Transverse colon (tissue), 4 donors: ENCODE measurements around the gene RAD54L. TPM values are rescaled to one million over a fixed set of nuclear protein-coding genes. Genes with fewer than 3 reads are reported as not detected.

Experiments
- DNase-seq: peaks from one replicate; pipeline ENCODE4 v3.0.0-alpha.2; 2019
- H3K27ac ChIP-seq, 4 donors: fragments of 200-600 bp; sonication (generic); 2 replicates each; pipeline ENCODE4 v1.5.1; 2016 to 2018; ENCODE audit warnings: inconsistent platforms in 4 of 4
- H3K27me3 ChIP-seq: fragments of 200-600 bp; sonication (generic); 2 replicates; pipeline ENCODE4 v1.5.1; 2017; ENCODE audit warnings: inconsistent platforms
- H3K36me3 ChIP-seq, 4 donors: fragments of 200-600 bp; sonication (generic); 2 replicates each; pipeline ENCODE4 v1.5.1; 2017 to 2019; ENCODE audit warnings: inconsistent platforms in 4 of 4
- H3K4me1 ChIP-seq, 4 donors: fragments of 200-600 bp; sonication (generic); 2 replicates each; pipeline ENCODE4 v1.5.1; 2017 to 2020; ENCODE audit warnings: inconsistent platforms in 4 of 4
- H3K4me3 ChIP-seq, 4 donors: fragments of 200-600 bp; sonication (generic); 1 replicate in 1 of 4; 2 replicates in 3 of 4; pipeline versions ENCODE4 v1.5.1 to v1.6.1; 2017 to 2019; ENCODE audit warnings: inconsistent platforms in 4 of 4
- H3K9me3 ChIP-seq, 2 donors: fragments of 200-600 bp; sonication (generic); 2 replicates each; pipeline ENCODE4 v1.5.1; 2017 to 2019; ENCODE audit warnings: inconsistent platforms in 2 of 2
- CTCF ChIP-seq, 5 experiments: fragments of 200-600 bp in 3 of 5; fragments of 450-650 bp in 2 of 5; sonication (generic) in 3 of 5; IDR thresholded peaks; 1 replicate in 2 of 5; 2 replicates in 3 of 5; pipeline ENCODE4 v1.5.1; 2016 to 2017; ENCODE audit warnings: antibody characterized with exemption in 5 of 5, inconsistent platforms in 3 of 5, mild to moderate bottlenecking in 2 of 5, moderate library complexity in 1 of 5
- EP300 ChIP-seq: sonication (generic); formaldehyde crosslinking; IDR thresholded peaks from one replicate; pipeline ENCODE4 v1.6.1; 2017; ENCODE audit warnings: antibody characterized with exemption, low read depth
- POLR2A ChIP-seq: fragments of 450-650 bp; IDR thresholded peaks from one replicate; pipeline ENCODE4 v1.6.1; 2016; ENCODE audit warnings: antibody characterized with exemption, mild to moderate bottlenecking, moderate library complexity
- POLR2AphosphoS5 ChIP-seq, 3 donors: sonication (generic); formaldehyde crosslinking; IDR thresholded peaks; one replicate each; pipeline ENCODE4 v1.6.1; 2016; ENCODE audit warnings: antibody characterized with exemption in 3 of 3
- WGBS, 2 donors: methylation state at CpG; one replicate each; pipeline ENCODE4 v1.1.5; 2018; ENCODE audit warnings: low coverage in 1 of 2; 5-methylcytosine and 5-hydroxymethylcytosine counted together
- in situ Hi-C, 4 donors: fragments of 200-750 bp; cut with MboI; loops; one replicate each; pipeline versions ENCODE4 v1.15.0 to v1.15.1; 2017; ENCODE audit warnings: low sequenced_read_pairs in 3 of 4, low pct_ligation_motif_present in 1 of 4, low pct_unique_long_range_greater_than_20kb in 1 of 4
- intact Hi-C: fragments of 100-400 bp; cut with DNase I; formaldehyde crosslinking; loops from one replicate; pipeline ENCODE4 v1.15.1; 2023; ENCODE audit warnings: low total_unique reads
- total RNA-seq, 4 donors: library from RNA; depleted of rRNA; stranded (reverse); fragments of >200 nt; gene quantifications; one replicate each; pipeline ENCODE4 v1.1.0, GENCODE V29; 2016

RAD54L gene
- total RNA-seq, 4 donors from 2014 or later: 1.3 to 69.9 (median 3.6) TPM

GRCh38 chr1:46263146-46263545, 15.6 kb downstream of the RAD54L start:
- no peak for DNase-seq
- H3K36me3 ChIP-seq: no peaks in the 10 kb centered on the region
- no peaks in the 10 kb centered on the region for H3K9me3 ChIP-seq
- no peak for TF ChIP-seq CTCF (IDR thresholded peaks at IDR 0.05)
- TF ChIP-seq POLR2A: no peak
- no peak for TF ChIP-seq EP300
- no peak for TF ChIP-seq POLR2AphosphoS5 (IDR thresholded peaks at IDR 0.05)
- H3K4me3 ChIP-seq: no peak overlapping the region
- 92 to 100% methylated on average over 1 to 2 of the region's 2 CpGs for WGBS, 2 donors
- in situ Hi-C loops: no loop called here
- intact Hi-C loops: no loop called here
- no peak overlapping the region for H3K27ac ChIP-seq
- no peaks in the 10 kb centered on the region for H3K4me1 ChIP-seq
- no peaks in the 10 kb centered on the region for H3K27me3 ChIP-seq

GRCh38 chr1:46268578-46268977, 21.0 kb downstream of the RAD54L start:
- TF ChIP-seq CTCF (IDR thresholded peaks at IDR 0.05): no peak
- TF ChIP-seq EP300: no peak
- TF ChIP-seq POLR2A: no peak
- TF ChIP-seq POLR2AphosphoS5 (IDR thresholded peaks at IDR 0.05): no peak
- Histone ChIP-seq H3K4me3 (no peak overlapping the region), H3K4me1 (no peaks in the 10 kb centered on the region), H3K9me3 (no peaks in the 10 kb centered on the region), H3K36me3 (no peaks in the 10 kb centered on the region), H3K27ac (no peak overlapping the region), H3K27me3 (no peaks in the 10 kb centered on the region)
- 83% methylated on average over 1 of the region's 1 CpG; no CpG with 5 or more reads in 1 of the 2 donors for WGBS, 2 donors
- in situ Hi-C loops (no loop called here), intact Hi-C loops (no loop called here)
- no peak for DNase-seq

- Histone ChIP-seq H3K9me3 (no peaks in the 10 kb centered on the region), H3K27me3 (no peaks in the 10 kb centered on the region), H3K4me3 (no peak overlapping the region), H3K36me3 (peaks cover 0 to 14% (median 0%) of the 10 kb centered on the region in 4 donors), H3K27ac (no peak overlapping the region), H3K4me1 (no peaks in the 10 kb centered on the region)
- intact Hi-C loops: no loop called here
- TF ChIP-seq CTCF (IDR thresholded peaks at IDR 0.05) (peak in 1 of 5 experiments; percentile 7), EP300 (no peak)
- in situ Hi-C loops: no loop called here
- DNase-seq: no peak
- WGBS, 2 donors: 91% methylated on average over 6 of the region's 6 CpGs; no CpG with 5 or more reads in 1 of the 2 donors
These were observed 26.9 kb downstream of the RAD54L start for GRCh38 chr1:46274225-46275029.

- no peaks in the 10 kb centered on the region for H3K9me3 ChIP-seq
- H3K4me1 ChIP-seq: no peaks in the 10 kb centered on the region
- 93% methylated on average over 6 of the region's 6 CpGs; no CpG with 5 or more reads in 1 of the 2 donors for WGBS, 2 donors
- H3K27me3 ChIP-seq: no peaks in the 10 kb centered on the region
- H3K36me3 ChIP-seq: peaks cover 0 to 15% (median 0%) of the 10 kb centered on the region in 4 donors
- H3K4me3 ChIP-seq: no peak overlapping the region
- TF ChIP-seq POLR2A (no peak), POLR2AphosphoS5 (IDR thresholded peaks at IDR 0.05) (no peak), CTCF (IDR thresholded peaks at IDR 0.05) (no peak), EP300 (no peak)
- no peak for DNase-seq
- in situ Hi-C loops: no loop called here
- no peak overlapping the region for H3K27ac ChIP-seq
- intact Hi-C loops: no loop called here
These were observed 27.4 kb downstream of the RAD54L start for GRCh38 chr1:46275030-46275337.
